ENCODE results near the gene HDAC11.

DNA sequence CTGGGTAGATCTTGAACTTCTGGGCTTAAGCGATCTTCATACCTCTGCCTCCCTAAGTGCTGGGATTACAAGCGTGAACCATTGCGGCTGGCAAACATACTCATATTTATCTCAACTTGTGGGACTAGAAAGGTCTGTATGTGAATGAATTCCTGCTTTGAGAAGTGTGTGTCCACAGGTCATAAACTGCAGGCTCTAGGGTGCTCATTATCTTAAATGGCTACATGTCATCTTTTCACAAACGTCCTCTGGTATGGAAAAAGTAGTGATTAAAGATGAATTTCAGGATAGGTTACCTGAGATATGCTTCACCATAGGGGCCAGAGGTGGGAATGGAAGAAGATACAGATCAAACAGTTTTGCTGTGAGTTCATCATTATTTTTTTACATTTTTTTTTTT lies 7.8 kb upstream of the HDAC11 start:
- TF ChIP-seq POLR2AphosphoS5 (IDR thresholded peaks at IDR 0.05; ENCODE audit: low read depth) (no peak), GABPA (IDR thresholded peaks at IDR 0.05; ENCODE audit: low read depth) (no peak), SPI1 (IDR thresholded peaks at IDR 0.05; ENCODE audit: borderline replicate concordance, low read depth) (no peak)
- TF ChIP-seq, protein P1, sequence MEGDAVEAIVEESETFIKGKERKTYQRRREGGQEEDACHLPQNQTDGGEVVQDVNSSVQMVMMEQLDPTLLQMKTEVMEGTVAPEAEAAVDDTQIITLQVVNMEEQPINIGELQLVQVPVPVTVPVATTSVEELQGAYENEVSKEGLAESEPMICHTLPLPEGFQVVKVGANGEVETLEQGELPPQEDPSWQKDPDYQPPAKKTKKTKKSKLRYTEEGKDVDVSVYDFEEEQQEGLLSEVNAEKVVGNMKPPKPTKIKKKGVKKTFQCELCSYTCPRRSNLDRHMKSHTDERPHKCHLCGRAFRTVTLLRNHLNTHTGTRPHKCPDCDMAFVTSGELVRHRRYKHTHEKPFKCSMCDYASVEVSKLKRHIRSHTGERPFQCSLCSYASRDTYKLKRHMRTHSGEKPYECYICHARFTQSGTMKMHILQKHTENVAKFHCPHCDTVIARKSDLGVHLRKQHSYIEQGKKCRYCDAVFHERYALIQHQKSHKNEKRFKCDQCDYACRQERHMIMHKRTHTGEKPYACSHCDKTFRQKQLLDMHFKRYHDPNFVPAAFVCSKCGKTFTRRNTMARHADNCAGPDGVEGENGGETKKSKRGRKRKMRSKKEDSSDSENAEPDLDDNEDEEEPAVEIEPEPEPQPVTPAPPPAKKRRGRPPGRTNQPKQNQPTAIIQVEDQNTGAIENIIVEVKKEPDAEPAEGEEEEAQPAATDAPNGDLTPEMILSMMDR (IDR thresholded peaks at IDR 0.05; ENCODE audit: insufficient read depth, low read length): no peak
- TF ChIP-seq, protein P2, sequence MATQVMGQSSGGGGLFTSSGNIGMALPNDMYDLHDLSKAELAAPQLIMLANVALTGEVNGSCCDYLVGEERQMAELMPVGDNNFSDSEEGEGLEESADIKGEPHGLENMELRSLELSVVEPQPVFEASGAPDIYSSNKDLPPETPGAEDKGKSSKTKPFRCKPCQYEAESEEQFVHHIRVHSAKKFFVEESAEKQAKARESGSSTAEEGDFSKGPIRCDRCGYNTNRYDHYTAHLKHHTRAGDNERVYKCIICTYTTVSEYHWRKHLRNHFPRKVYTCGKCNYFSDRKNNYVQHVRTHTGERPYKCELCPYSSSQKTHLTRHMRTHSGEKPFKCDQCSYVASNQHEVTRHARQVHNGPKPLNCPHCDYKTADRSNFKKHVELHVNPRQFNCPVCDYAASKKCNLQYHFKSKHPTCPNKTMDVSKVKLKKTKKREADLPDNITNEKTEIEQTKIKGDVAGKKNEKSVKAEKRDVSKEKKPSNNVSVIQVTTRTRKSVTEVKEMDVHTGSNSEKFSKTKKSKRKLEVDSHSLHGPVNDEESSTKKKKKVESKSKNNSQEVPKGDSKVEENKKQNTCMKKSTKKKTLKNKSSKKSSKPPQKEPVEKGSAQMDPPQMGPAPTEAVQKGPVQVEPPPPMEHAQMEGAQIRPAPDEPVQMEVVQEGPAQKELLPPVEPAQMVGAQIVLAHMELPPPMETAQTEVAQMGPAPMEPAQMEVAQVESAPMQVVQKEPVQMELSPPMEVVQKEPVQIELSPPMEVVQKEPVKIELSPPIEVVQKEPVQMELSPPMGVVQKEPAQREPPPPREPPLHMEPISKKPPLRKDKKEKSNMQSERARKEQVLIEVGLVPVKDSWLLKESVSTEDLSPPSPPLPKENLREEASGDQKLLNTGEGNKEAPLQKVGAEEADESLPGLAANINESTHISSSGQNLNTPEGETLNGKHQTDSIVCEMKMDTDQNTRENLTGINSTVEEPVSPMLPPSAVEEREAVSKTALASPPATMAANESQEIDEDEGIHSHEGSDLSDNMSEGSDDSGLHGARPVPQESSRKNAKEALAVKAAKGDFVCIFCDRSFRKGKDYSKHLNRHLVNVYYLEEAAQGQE (IDR thresholded peaks at IDR 0.05; ENCODE audit: insufficient replicate concordance, low read depth): no peak

Data from HL-60 (cell line).